Activated CD4-positive, alpha-beta memory T cell treated with anti-CD3 and anti-CD28 coated beads, Interleukin-2, amount 10 ng/mL, durations not matched to agents 7 days and 5 days (primary cell): ENCODE measurements around the gene GARRE1. TPM values are rescaled to one million over a fixed set of nuclear protein-coding genes. Genes with fewer than 3 reads are reported as not detected.
"Not testable (repeated sequence)": the region's sequence is repeated elsewhere in the genome, so short reads cannot be mapped to it uniquely, and the experiment has no call there.

ENCODE experiments used
- CTCF ChIA-PET: fragments of 350-600 bp; sonication (Branson Sonifier 250); formaldehyde crosslinking; loops from one replicate; lab custom pipeline; 2021; ENCODE audit warnings: antibody characterized with exemption, inconsistent platforms; lab: Charles Lee
- POLR2A ChIA-PET: fragments of 350-600 bp; sonication (Branson Sonifier 250); formaldehyde crosslinking; loops from one replicate; lab custom pipeline; 2021; ENCODE audit warnings: antibody characterized with exemption; lab: Charles Lee
- DNase-seq: peaks from one replicate; pipeline ENCODE4 v3.0.0-alpha.2; 2020
- H3K27ac Mint-ChIP-seq: one replicate; pipeline ENCODE4 v1.8.0; 2021; ENCODE audit warnings: mild to moderate bottlenecking, mixed read lengths
- H3K27me3 Mint-ChIP-seq: one replicate; pipeline ENCODE4 v1.8.0; 2021; ENCODE audit warnings: mixed read lengths
- H3K36me3 Mint-ChIP-seq: one replicate; pipeline ENCODE4 v1.8.0; 2021; ENCODE audit warnings: low read depth, mixed read lengths
- H3K4me1 Mint-ChIP-seq: one replicate; pipeline ENCODE4 v1.8.0; 2021; ENCODE audit warnings: mixed read lengths
- H3K4me3 Mint-ChIP-seq: one replicate; pipeline ENCODE4 v1.8.0; 2021; ENCODE audit warnings: mild to moderate bottlenecking, mixed read lengths
- H3K9me3 Mint-ChIP-seq: one replicate; pipeline ENCODE4 v1.8.0; 2021; ENCODE audit warnings: mixed read lengths
- total RNA-seq, 2 experiments: library from RNA; stranded (reverse); gene quantifications; one replicate each; pipeline ENCODE4 v1.2.3, GENCODE V29; 2021

The GARRE1 gene
- total RNA-seq, 2 experiments from 2014 or later: 14.3 to 14.4 TPM

DNA sequence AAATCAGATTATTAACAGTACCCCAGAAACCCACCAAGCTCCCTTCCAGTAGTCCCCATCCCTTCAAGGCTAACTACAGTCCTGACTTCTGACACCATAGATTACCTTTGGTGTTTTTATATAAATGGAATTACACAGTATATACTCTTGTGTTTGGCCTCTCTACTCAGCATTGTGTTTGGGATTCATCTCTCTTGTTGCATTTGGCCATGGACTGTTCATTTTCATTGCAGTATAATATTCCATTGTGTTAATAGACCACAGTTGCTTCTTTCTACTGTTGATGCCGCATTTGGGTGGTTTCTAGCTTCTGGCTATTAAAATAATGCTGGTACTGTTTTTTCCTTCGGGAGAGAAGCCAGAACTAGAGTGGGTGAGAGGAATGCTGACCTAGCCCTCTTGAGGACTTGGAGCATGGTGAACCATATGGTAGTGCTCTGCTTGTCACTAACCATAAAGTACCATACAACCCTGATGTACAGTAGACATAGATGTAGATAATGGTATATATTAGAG is 18.9 kb upstream of the GARRE1 start:
- Mint-ChIP-seq H3K4me1 (peaks cover 32% of the 10 kb centered on the region), H3K27ac (no peak overlapping the region), H3K4me3 (no peak overlapping the region), H3K36me3 (peaks cover 13% of the 10 kb centered on the region), H3K27me3 (no peaks in the 10 kb centered on the region), H3K9me3 (no peaks in the 10 kb centered on the region)
- ChIA-PET CTCF (no interaction called here), POLR2A (interaction anchor here (0.9 kb wide), 1 partner anchor 64 kb away, joined by 3 read pairs; no protein-coding TSS in a partner anchor)
- no peak for DNase-seq

DNA sequence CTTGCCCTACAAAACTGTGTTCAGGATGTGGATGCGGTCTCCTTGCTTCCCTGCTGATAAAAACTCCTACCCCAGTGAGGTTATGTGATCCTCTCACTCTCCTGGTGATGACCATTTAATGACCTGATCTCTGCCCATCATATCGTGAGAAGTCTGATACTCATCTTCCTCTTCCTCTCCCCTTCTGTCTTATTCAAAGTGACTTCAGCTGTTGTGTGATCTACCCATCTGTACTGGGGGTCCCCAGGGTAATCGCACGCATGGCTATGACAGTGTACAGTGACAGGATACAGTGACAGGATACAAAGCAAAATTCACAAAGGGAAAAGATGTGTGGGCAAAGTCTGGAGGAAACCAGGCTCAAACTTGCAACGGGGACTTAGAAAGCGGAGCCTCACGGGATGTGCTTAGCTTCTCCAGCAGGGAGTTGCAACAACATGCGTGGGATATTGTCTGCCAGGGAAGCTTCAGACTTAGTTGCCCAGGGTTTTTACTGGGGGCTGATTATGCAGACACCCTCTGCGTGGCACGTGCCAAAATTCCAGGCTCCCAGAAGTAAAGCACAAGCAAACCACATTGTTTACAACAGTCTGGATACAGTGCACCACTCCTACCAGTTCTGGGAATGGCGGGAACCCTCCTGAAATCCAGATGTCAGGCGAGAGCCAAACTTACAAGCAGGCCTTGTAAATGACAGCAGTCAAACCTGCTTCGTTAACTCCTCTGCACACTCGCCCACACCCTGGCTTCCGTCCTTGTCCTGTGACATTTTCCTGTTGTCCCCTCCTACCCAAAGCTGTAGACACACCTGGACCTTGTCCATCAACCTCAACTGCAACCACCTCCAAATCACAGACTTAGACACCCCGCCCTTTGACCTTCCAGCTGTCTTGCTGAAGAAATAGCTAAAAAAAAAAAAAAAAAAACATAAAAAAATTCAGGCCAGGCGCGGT is 18.0 kb upstream of the GARRE1 start:
- H3K36me3 Mint-ChIP-seq: peaks cover 8% of the 10 kb centered on the region
- H3K9me3 Mint-ChIP-seq: no peaks in the 10 kb centered on the region
- ChIA-PET CTCF (interaction anchor here (0.6 kb wide), 2 partner anchors 37 to 807 kb away, joined by 3 to 4 read pairs; no protein-coding TSS in a partner anchor), POLR2A (interaction anchor here (0.9 to 1.7 kb wide), 2 partner anchors 10 to 65 kb away, joined by 3 to 5 read pairs; no protein-coding TSS in a partner anchor)
- no peak overlapping the region for H3K27ac Mint-ChIP-seq
- no peaks in the 10 kb centered on the region for H3K27me3 Mint-ChIP-seq
- DNase-seq: no peak
- H3K4me3 Mint-ChIP-seq: no peak overlapping the region
- peaks cover 26% of the 10 kb centered on the region for H3K4me1 Mint-ChIP-seq

DNA sequence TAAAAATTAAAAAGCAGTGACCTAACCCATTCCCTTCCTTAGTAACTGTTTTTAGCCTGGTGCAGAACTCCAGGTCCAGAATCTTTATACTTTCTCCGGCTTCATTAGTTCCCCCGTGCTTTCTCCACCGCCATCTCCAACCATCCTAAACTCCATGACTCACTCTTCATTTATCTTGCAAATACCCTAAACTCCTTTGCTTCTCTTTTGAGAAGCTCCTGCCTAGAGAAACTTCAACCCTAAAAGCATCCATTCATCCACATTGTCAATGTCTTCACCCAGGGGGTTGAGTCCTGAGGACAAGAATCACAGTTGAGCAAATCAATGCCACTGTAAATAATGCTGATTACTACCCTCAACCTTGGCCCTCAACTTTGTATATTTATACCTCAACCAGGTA is 17.1 kb upstream of the GARRE1 start:
- Mint-ChIP-seq H3K4me1 (peaks cover 17% of the 10 kb centered on the region), H3K27ac (no peak overlapping the region), H3K36me3 (peaks cover 8% of the 10 kb centered on the region), H3K9me3 (no peaks in the 10 kb centered on the region), H3K4me3 (no peak overlapping the region), H3K27me3 (no peaks in the 10 kb centered on the region)
- POLR2A ChIA-PET: interaction anchor here (1.7 kb wide), 1 partner anchor 11 kb away, joined by 5 read pairs; no protein-coding TSS in a partner anchor
- no peak for DNase-seq
- CTCF ChIA-PET: no interaction called here

DNA sequence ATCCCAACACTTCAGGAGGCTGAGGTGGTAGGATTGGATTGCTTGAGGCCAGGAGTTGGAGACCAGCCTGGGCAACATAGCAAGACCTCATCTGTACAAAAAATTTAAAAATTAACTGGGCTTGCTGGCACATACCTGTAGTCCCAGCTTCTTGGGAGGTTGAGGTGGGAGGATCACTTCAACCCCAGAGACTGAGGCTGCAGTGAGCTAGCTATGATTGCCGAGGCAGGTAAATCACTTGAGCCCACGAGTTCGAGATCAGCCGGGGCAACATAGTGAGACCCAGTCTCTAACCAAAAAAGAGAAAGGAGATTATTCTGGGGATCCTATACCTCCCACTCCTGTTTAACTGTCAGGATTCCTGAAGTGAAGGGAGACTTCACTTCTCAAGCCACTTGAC is 16.4 kb upstream of the GARRE1 start:
- ChIA-PET POLR2A (interaction anchor here (1.7 kb wide), 1 partner anchor 12 kb away, joined by 5 read pairs; no protein-coding TSS in a partner anchor), CTCF (no interaction called here)
- H3K27ac Mint-ChIP-seq: no peak overlapping the region

DNA sequence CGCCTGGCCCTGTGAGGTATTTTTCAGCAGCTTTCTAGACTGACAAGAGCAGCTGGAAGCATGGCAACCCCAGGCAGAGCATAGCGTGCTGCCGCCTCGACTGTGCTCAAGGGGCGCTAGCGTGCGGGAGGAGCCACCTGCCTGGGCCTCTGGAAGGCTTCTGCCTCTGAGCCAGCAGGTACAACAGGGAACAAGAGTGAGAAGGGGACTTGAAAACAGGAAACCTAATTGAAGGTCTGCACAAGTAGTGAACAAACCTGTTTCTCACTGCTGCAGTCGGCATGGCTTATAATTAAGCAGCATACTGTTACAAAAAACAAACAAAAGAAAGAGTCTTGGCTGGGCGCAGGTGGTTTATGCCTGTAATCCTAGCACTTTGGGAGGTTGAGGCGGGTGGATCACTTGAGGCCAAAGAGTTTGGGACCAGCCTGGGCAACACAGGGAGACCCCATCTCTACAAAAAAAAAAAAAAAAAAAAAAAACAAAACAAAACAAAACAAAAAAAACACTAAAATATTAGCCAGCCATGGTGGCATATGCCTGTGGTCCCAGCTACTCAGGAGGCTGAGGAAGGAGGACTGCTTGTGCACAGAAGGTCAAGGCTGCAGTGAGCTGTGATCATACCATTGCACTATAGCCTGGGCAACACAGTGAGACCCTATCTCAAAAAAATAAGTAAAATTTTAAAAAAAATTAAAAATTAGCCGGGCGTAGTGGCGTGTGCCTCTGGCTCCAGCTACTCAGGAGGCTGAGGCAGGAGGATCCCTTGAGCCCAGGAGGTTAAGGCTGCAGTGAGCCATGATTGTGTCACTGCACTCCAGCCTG is 12.6 kb upstream of the GARRE1 start:
- H3K27ac Mint-ChIP-seq: no peak overlapping the region
- ChIA-PET POLR2A (interaction anchor here (1.0 kb wide), 1 partner anchor 16 kb away, joined by 3 read pairs; no protein-coding TSS in a partner anchor), CTCF (interaction anchor here (0.8 to 1.0 kb wide), 2 partner anchors 21 to 97 kb away, joined by 3 to 4 read pairs; no protein-coding TSS in a partner anchor)
- no peak overlapping the region for H3K4me3 Mint-ChIP-seq
- no peaks in the 10 kb centered on the region for H3K9me3 Mint-ChIP-seq
- peaks cover 3% of the 10 kb centered on the region for H3K36me3 Mint-ChIP-seq
- no peaks in the 10 kb centered on the region for H3K27me3 Mint-ChIP-seq
- no peak for DNase-seq
- no peaks in the 10 kb centered on the region for H3K4me1 Mint-ChIP-seq

More for the DNA sequence above, 16.4 kb upstream of the GARRE1 start:
- Mint-ChIP-seq H3K4me1 (peaks cover 11% of the 10 kb centered on the region), H3K27me3 (no peaks in the 10 kb centered on the region), H3K9me3 (no peaks in the 10 kb centered on the region), H3K4me3 (no peak overlapping the region), H3K36me3 (peaks cover 8% of the 10 kb centered on the region)
- no peak for DNase-seq

DNA sequence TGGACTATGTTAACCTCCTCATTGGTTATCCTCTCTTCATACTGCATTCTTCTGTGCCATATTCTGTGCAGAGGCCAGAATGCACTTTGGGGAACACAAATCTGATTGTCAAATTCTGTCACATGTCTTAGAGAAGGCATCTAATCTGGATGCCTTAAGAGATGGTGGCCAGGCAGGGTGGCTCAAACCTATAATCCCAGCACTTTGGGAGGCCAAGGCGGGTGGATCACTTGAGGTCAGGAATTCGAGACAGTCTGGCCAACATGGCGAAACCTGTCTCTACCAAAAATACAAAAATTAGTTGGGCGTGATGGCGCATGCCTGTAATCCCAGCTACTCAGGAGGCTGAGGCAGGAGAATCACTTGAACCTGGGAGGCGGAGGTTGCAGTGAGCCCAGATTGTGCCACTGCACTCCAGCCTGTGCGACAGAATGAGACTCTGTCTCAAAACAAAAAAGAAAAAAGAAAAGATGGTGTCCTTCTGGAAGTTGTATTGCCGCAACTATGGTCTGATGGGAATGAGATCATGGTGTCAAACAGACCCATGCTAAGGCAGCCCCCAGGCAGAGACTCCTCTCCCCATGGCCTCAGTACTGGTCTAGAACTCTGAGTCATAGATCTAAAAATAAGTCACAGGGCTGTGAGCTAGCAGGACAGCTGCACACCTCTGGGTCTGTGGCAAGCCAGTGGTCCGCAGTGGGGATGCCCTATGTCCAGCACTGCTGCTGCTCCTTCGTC is 11.0 kb upstream of the GARRE1 start:
- H3K36me3 Mint-ChIP-seq, DNase-seq, H3K9me3 Mint-ChIP-seq, H3K27ac Mint-ChIP-seq, CTCF ChIA-PET, H3K4me3 Mint-ChIP-seq, POLR2A ChIA-PET, H3K27me3 Mint-ChIP-seq, H3K4me1 Mint-ChIP-seq: not testable (repeated sequence)

DNA sequence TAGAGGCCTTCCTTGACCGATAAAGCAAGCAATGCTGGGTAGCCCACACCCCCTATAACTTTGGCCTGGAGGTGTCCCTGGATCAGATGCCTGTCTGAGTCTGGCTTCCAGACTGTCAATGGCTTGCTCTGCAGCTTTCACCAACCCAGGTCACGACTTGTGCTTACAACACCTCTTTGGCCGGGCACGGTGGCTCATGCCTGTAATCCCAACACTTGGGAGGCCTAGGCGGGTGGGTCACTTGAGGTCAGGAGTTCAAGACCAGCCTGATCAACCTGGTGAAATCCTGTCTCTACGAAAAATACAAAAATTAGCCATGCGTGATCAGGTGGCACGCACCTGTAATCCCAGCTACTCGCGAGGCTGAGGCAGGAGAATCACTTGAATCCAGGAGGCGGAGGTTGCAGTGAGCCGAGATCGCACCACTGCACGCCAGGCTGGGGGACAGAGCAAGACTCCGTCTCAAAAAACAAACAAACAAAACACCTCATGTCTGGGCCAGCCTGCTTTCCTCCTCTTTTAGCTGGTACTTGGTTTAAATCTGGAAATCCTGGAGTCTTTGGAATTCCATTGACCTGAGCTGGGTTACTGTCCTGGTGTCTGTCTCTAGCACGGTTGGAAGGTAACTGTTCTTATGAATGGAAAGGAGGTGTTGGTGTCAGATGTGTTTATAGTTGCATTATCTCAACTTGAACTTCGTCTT is 10.3 kb upstream of the GARRE1 start:
- no peak for DNase-seq
- no peaks in the 10 kb centered on the region for H3K27me3 Mint-ChIP-seq
- H3K36me3 Mint-ChIP-seq: no peaks in the 10 kb centered on the region
- H3K9me3 Mint-ChIP-seq: no peaks in the 10 kb centered on the region
- ChIA-PET CTCF (interaction anchor here (0.5 kb wide), 1 partner anchor 167 kb away, joined by 5 read pairs; no protein-coding TSS in a partner anchor), POLR2A (no interaction called here)
- no peaks in the 10 kb centered on the region for H3K4me1 Mint-ChIP-seq
- H3K4me3 Mint-ChIP-seq: no peak overlapping the region
- H3K27ac Mint-ChIP-seq: no peak overlapping the region

DNA sequence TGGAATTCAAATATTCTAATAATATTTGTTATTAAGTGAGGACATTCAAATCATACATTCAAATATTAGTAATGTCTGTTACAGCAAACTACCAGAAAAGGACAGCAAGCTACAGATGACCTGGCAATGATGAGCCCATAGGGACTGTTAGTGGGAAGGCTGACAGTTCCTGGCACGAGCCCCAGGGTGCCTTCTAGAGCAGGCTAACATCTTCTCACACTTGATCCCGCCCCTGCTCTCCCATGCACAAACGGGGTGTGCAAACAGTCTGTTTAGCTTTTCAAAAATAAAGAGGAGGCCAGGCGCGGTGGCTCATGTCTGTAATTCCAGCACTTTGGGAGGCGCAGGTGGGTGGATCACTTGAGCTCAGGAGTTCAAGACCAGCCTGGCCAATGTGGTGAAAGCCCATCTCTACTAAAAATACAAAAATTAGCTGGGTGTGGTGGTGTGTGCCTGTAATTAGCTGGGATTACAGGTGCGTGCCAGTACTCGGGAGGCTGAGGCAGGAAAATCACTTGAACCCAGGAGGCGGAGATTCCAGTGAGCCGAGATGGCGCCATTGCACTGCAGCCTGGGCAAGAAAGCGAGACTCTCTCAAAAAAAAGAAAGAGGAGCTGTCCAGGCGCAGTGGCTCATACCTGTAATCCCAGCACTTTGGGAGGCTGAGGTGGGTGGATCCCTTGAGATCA is 9.6 kb upstream of the GARRE1 start:
- Mint-ChIP-seq H3K27ac (no peak overlapping the region), H3K27me3 (no peaks in the 10 kb centered on the region), H3K9me3 (no peaks in the 10 kb centered on the region), H3K4me3 (no peak overlapping the region), H3K36me3 (no peaks in the 10 kb centered on the region), H3K4me1 (no peaks in the 10 kb centered on the region)
- POLR2A ChIA-PET: no interaction called here
- CTCF ChIA-PET: interaction anchor here (0.5 kb wide), 1 partner anchor 166 kb away, joined by 5 read pairs; no protein-coding TSS in a partner anchor
- DNase-seq: no peak

DNA sequence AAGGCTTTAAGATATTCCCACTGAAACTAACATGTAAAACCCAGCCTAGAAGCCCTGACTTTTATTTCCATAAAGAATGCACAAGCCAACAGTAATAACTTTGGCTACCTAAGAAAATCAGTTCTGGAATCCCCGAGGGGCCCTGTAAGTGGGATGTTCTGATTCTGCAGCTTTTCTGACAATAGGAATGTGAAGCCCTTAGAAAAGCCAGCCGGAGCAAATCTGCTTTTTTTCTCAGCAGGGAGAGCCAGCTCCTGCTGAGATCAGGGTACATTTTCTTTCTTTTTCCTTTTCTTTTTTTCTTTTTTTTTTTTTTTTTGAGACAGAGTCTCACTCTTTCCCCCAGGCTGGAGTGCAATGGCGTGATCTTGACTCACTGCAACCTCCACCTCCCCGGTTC is 8.0 kb upstream of the GARRE1 start:
- ChIA-PET POLR2A (no interaction called here), CTCF (no interaction called here)
- Mint-ChIP-seq H3K4me3 (no peak overlapping the region), H3K4me1 (no peaks in the 10 kb centered on the region), H3K27ac (no peak overlapping the region), H3K27me3 (no peaks in the 10 kb centered on the region), H3K36me3 (no peaks in the 10 kb centered on the region), H3K9me3 (no peaks in the 10 kb centered on the region)
- DNase-seq: no peak

DNA sequence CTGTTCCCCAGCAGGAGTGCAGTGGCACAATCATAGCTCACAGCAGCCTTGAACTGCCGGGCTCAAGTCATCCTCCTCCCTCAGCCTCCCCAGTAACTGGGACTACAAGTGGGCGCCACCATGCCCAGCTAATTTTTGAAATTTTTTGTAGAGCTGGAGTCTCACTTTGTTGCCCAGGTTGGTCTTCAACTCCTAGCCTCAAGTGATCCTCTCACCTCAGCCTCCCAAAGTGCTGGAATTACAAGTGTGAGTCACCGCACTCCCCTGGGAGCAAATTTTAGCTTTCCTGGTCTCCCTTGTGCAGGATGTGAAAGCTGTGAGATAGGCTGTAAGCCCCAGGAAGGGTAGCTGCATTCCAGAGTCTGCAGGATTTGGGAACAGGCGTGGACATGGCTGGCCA is 5.4 kb upstream of the GARRE1 start:
- DNase-seq: no peak
- Mint-ChIP-seq H3K36me3 (no peaks in the 10 kb centered on the region), H3K27ac (no peak overlapping the region), H3K4me3 (no peak overlapping the region), H3K9me3 (no peaks in the 10 kb centered on the region), H3K4me1 (peaks cover 7% of the 10 kb centered on the region), H3K27me3 (no peaks in the 10 kb centered on the region)
- POLR2A ChIA-PET: no interaction called here
- CTCF ChIA-PET: interaction anchor here (1.6 kb wide), 1 partner anchor 98 kb away, joined by 4 read pairs; no protein-coding TSS in a partner anchor

DNA sequence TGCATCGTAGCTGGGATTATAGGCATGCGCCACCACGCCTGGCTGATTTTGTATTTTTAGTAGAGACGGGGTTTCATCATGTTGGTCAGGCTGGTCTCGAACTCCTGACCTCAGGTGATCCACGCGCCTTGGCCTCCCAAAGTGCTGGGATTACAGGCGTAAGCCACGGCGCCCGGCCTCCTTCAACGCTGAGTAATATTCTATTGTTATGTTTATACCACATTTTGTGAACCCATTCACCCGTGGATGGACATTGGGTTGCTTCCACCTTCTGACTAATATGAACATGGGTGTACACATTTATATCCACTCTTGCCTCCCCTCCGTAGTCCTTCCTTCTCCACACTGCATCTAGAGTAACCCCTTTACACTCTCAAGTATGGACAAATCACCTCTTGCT is 1.2 kb upstream of the GARRE1 start:
- H3K36me3 Mint-ChIP-seq, H3K9me3 Mint-ChIP-seq, CTCF ChIA-PET, DNase-seq, H3K27me3 Mint-ChIP-seq: not testable (repeated sequence)
- peaks cover 23% of the 10 kb centered on the region for H3K4me1 Mint-ChIP-seq
- H3K27ac Mint-ChIP-seq: peak overlapping the region; percentile 89
- H3K4me3 Mint-ChIP-seq: peak overlapping the region; percentile 86
- POLR2A ChIA-PET: interaction anchor here (0.6 to 0.8 kb wide), 2 partner anchors 43 to 81 kb away, joined by 3 to 5 read pairs; partner anchors contain the start of gene LSM14A
